ENCODE data around the gene CTXND2. TPM values are rescaled to one million over a fixed set of nuclear protein-coding genes. Genes with fewer than 3 reads are reported as not detected.
"Not testable (repeated sequence)": the region's sequence is repeated elsewhere in the genome, so short reads cannot be mapped to it uniquely, and the experiment has no call there.

CTXND2 gene
- polyA plus RNA-seq, 1 donor, result not detected

DNA sequence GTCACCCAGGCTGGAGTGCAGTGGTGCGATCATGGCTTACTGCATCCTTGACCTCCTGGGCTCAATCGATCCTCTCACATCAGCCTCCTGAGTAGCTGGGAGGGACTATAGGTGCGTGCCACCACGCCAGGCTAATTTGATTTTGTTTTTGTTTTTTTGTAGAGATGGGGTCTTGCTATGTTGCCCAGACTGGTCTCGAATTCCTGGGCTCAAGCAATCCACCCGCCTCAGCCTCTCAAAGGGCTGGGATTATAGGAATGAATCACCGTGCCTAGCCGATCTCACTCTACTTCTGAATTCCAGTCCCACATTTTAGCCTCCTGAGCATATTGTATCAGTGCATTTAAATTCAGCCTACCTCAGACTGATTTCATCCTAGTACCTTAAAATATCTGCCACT is 1.8 kb downstream of the CTXND2 start:
- Histone ChIP-seq H3K27ac (ENCODE audit: low read length) (no peak overlapping the region), H3K4me3 (ENCODE audit: low read length) (no peak overlapping the region), H3K27me3 (ENCODE audit: control insufficient read depth, insufficient read depth, low read length) (no peaks in the 10 kb centered on the region), H3K9me3 (ENCODE audit: control insufficient read depth, low read depth, low read length) (no peaks in the 10 kb centered on the region), H3K36me3 (ENCODE audit: control insufficient read depth, insufficient read depth, low read length) (no peaks in the 10 kb centered on the region), H3K4me1 (ENCODE audit: control insufficient read depth, insufficient read depth, low read length) (no peaks in the 10 kb centered on the region)
- no peak for DNase-seq
- no CpG with 5 or more reads among the region's 8 CpGs for WGBS (ENCODE audit: insufficient coverage, low lambda C conversion rate)

- no peak for DNase-seq
- WGBS (ENCODE audit: insufficient coverage, low lambda C conversion rate), result no CpG with 5 or more reads among the region's 1 CpG
Measured at GRCh38 chr1:150890033-150890416, 3.1 kb downstream of the CTXND2 start.

GRCh38 chr1:150893336-150893913 is 6.5 kb downstream of the CTXND2 start:
- Histone ChIP-seq H3K9me3 (ENCODE audit: control insufficient read depth, low read depth, low read length) (no peaks in the 10 kb centered on the region), H3K27ac (ENCODE audit: low read length) (no peak overlapping the region), H3K4me1 (ENCODE audit: control insufficient read depth, insufficient read depth, low read length) (no peaks in the 10 kb centered on the region), H3K36me3 (ENCODE audit: control insufficient read depth, insufficient read depth, low read length) (no peaks in the 10 kb centered on the region), H3K27me3 (ENCODE audit: control insufficient read depth, insufficient read depth, low read length) (no peaks in the 10 kb centered on the region), H3K4me3 (ENCODE audit: low read length) (no peak overlapping the region)
- DNase-seq, result no peak
- no CpG with 5 or more reads among the region's 3 CpGs for WGBS (ENCODE audit: insufficient coverage, low lambda C conversion rate)

More at GRCh38 chr1:150890033-150890416, 3.1 kb downstream of the CTXND2 start:
- H3K9me3 ChIP-seq (ENCODE audit: control insufficient read depth, low read depth, low read length), result no peaks in the 10 kb centered on the region
- no peaks in the 10 kb centered on the region for H3K27me3 ChIP-seq (ENCODE audit: control insufficient read depth, insufficient read depth, low read length)
- no peaks in the 10 kb centered on the region for H3K4me1 ChIP-seq (ENCODE audit: control insufficient read depth, insufficient read depth, low read length)
- H3K36me3 ChIP-seq (ENCODE audit: control insufficient read depth, insufficient read depth, low read length), result no peaks in the 10 kb centered on the region
- no peak overlapping the region for H3K4me3 ChIP-seq (ENCODE audit: low read length)
- H3K27ac ChIP-seq (ENCODE audit: low read length), result no peak overlapping the region

- no peak overlapping the region for H3K27ac ChIP-seq (ENCODE audit: low read length)
- no peaks in the 10 kb centered on the region for H3K36me3 ChIP-seq (ENCODE audit: control insufficient read depth, insufficient read depth, low read length)
- no peaks in the 10 kb centered on the region for H3K27me3 ChIP-seq (ENCODE audit: control insufficient read depth, insufficient read depth, low read length)
- no peaks in the 10 kb centered on the region for H3K9me3 ChIP-seq (ENCODE audit: control insufficient read depth, low read depth, low read length)
- no peak overlapping the region for H3K4me3 ChIP-seq (ENCODE audit: low read length)
- no peaks in the 10 kb centered on the region for H3K4me1 ChIP-seq (ENCODE audit: control insufficient read depth, insufficient read depth, low read length)
- no CpG with 5 or more reads among the region's 4 CpGs for WGBS (ENCODE audit: insufficient coverage, low lambda C conversion rate)
- DNase-seq, result no peak
Measured at GRCh38 chr1:150895618-150896017, 8.7 kb downstream of the CTXND2 start.

DNA sequence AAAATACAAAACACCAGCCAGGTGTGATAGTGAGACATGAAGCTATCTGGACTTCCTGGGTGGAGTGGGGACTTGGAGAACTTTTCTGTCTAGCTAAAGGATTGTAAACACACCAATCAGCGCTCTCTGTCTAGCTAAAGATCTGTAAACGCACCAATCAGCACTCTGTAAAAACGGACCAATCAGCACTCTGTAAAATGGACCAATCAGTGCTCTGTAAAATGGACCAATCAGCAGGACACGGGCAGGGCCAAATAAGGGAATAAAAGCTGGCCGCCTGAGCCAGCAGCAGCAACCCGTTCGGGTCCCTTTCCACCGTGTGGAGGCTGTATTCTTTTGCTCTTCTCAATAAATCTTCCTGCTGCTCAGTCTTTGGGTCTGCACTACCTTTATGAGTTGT is 12.9 kb downstream of the CTXND2 start:
- no CpG with 5 or more reads among the region's 8 CpGs for WGBS (ENCODE audit: insufficient coverage, low lambda C conversion rate)

DNA sequence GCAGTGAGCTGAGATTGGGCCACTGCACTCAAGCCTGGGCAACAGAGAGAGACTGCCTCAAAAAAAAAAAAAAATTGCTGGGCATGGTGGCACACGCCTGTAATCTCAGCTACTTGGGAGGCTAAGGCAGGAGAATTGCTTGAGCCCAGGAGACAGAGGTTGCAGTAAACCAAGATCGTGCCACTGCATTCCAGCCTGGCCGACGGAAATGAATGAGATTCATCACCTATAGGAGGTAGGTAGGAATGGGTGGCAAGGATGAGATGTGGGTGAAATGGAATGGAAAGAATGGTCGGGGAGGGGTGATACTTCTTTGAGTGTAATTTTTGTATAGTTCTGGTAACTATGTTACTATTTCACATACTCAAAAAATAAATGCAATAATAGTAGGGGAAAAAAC is 15.4 kb downstream of the CTXND2 start:
- Histone ChIP-seq H3K4me3 (ENCODE audit: low read length) (no peak overlapping the region), H3K36me3 (ENCODE audit: control insufficient read depth, insufficient read depth, low read length) (no peaks in the 10 kb centered on the region)
- 96% methylated on average over 4 of the region's 5 CpGs for WGBS (ENCODE audit: insufficient coverage, low lambda C conversion rate)

More for the DNA sequence above, 12.9 kb downstream of the CTXND2 start:
- H3K27me3 ChIP-seq (ENCODE audit: control insufficient read depth, insufficient read depth, low read length); H3K36me3 ChIP-seq (ENCODE audit: control insufficient read depth, insufficient read depth, low read length); DNase-seq; H3K27ac ChIP-seq (ENCODE audit: low read length); H3K4me1 ChIP-seq (ENCODE audit: control insufficient read depth, insufficient read depth, low read length); H3K4me3 ChIP-seq (ENCODE audit: low read length); H3K9me3 ChIP-seq (ENCODE audit: control insufficient read depth, low read depth, low read length): not testable (repeated sequence)

GRCh38 chr1:150902751-150903150 is 15.8 kb downstream of the CTXND2 start:
- Histone ChIP-seq H3K4me1 (ENCODE audit: control insufficient read depth, insufficient read depth, low read length) (no peaks in the 10 kb centered on the region), H3K9me3 (ENCODE audit: control insufficient read depth, low read depth, low read length) (no peaks in the 10 kb centered on the region), H3K27me3 (ENCODE audit: control insufficient read depth, insufficient read depth, low read length) (no peaks in the 10 kb centered on the region), H3K36me3 (ENCODE audit: control insufficient read depth, insufficient read depth, low read length) (no peaks in the 10 kb centered on the region), H3K4me3 (ENCODE audit: low read length) (no peak overlapping the region), H3K27ac (ENCODE audit: low read length) (no peak overlapping the region)
- WGBS (ENCODE audit: insufficient coverage, low lambda C conversion rate), result 100% methylated on average over 1 of the region's 1 CpG
- no peak for DNase-seq

More for the DNA sequence above, 15.4 kb downstream of the CTXND2 start:
- Histone ChIP-seq H3K27me3 (ENCODE audit: control insufficient read depth, insufficient read depth, low read length) (no peaks in the 10 kb centered on the region), H3K9me3 (ENCODE audit: control insufficient read depth, low read depth, low read length) (no peaks in the 10 kb centered on the region), H3K27ac (ENCODE audit: low read length) (no peak overlapping the region), H3K4me1 (ENCODE audit: control insufficient read depth, insufficient read depth, low read length) (no peaks in the 10 kb centered on the region)
- DNase-seq, result no peak

DNA sequence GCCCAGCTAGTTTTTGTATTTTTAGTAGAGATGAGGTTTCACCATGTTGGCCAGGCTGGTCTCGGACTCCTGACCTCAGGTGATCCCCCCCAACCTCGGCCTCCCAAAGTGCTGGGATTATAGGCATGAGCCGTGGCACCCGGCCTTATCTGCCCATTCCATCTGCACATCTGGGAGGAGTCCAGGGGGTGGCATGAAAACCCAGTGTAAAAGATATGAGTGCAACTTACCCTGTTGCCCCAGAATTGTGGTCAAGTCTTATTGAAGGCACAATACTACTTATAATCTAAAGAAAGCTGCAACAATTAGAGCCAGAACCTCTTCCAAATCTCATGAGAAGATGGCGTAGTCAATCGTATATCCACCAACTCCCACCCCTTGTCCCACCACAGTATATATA is 18.4 kb downstream of the CTXND2 start:
- no CpG with 5 or more reads among the region's 6 CpGs for WGBS (ENCODE audit: insufficient coverage, low lambda C conversion rate)

DNA sequence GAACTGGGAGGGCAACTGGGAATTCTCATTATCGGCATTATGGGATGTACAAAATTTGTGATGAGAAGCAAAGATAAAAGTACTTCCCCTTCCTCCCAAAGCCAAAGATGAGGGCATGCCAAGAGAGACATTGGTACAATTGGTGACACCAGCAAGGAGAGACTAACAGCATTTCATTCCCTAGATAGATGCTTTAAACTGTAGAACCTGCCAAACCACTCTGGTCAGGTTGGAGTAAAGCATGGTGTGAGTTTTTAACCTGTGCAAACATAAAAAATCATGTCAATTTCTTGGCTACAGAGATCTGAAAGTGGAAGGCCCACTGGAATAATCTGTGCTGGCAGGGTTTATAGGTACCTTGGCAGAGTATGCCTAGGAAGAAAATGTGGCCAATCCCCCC is 19.4 kb downstream of the CTXND2 start:
- no CpG with 5 or more reads among the region's 1 CpG for WGBS (ENCODE audit: insufficient coverage, low lambda C conversion rate)
- Histone ChIP-seq H3K4me3 (ENCODE audit: low read length) (no peak overlapping the region), H3K9me3 (ENCODE audit: control insufficient read depth, low read depth, low read length) (no peaks in the 10 kb centered on the region), H3K27me3 (ENCODE audit: control insufficient read depth, insufficient read depth, low read length) (no peaks in the 10 kb centered on the region), H3K36me3 (ENCODE audit: control insufficient read depth, insufficient read depth, low read length) (no peaks in the 10 kb centered on the region), H3K27ac (ENCODE audit: low read length) (no peak overlapping the region), H3K4me1 (ENCODE audit: control insufficient read depth, insufficient read depth, low read length) (no peaks in the 10 kb centered on the region)
- no peak for DNase-seq

More for the DNA sequence above, 18.4 kb downstream of the CTXND2 start:
- no peak for DNase-seq
- Histone ChIP-seq H3K4me1 (ENCODE audit: control insufficient read depth, insufficient read depth, low read length) (no peaks in the 10 kb centered on the region), H3K27ac (ENCODE audit: low read length) (no peak overlapping the region), H3K27me3 (ENCODE audit: control insufficient read depth, insufficient read depth, low read length) (no peaks in the 10 kb centered on the region), H3K4me3 (ENCODE audit: low read length) (no peak overlapping the region), H3K36me3 (ENCODE audit: control insufficient read depth, insufficient read depth, low read length) (no peaks in the 10 kb centered on the region), H3K9me3 (ENCODE audit: control insufficient read depth, low read depth, low read length) (no peaks in the 10 kb centered on the region)

GRCh38 chr1:150906813-150907212 is 19.9 kb downstream of the CTXND2 start:
- Histone ChIP-seq H3K36me3 (ENCODE audit: control insufficient read depth, insufficient read depth, low read length) (no peaks in the 10 kb centered on the region), H3K9me3 (ENCODE audit: control insufficient read depth, low read depth, low read length) (no peaks in the 10 kb centered on the region), H3K27ac (ENCODE audit: low read length) (no peak overlapping the region), H3K4me1 (ENCODE audit: control insufficient read depth, insufficient read depth, low read length) (no peaks in the 10 kb centered on the region), H3K27me3 (ENCODE audit: control insufficient read depth, insufficient read depth, low read length) (no peaks in the 10 kb centered on the region), H3K4me3 (ENCODE audit: low read length) (no peak overlapping the region)
- WGBS (ENCODE audit: insufficient coverage, low lambda C conversion rate), result no CpG with 5 or more reads among the region's 2 CpGs
- DNase-seq, result no peak

- DNase-seq, result no peak
- Histone ChIP-seq H3K4me3 (ENCODE audit: low read length) (no peak overlapping the region), H3K36me3 (ENCODE audit: control insufficient read depth, insufficient read depth, low read length) (no peaks in the 10 kb centered on the region), H3K27me3 (ENCODE audit: control insufficient read depth, insufficient read depth, low read length) (no peaks in the 10 kb centered on the region), H3K4me1 (ENCODE audit: control insufficient read depth, insufficient read depth, low read length) (no peaks in the 10 kb centered on the region), H3K27ac (ENCODE audit: low read length) (no peak overlapping the region), H3K9me3 (ENCODE audit: control insufficient read depth, low read depth, low read length) (no peaks in the 10 kb centered on the region)
- WGBS (ENCODE audit: insufficient coverage, low lambda C conversion rate), result no CpG with 5 or more reads among the region's 4 CpGs
Measured at GRCh38 chr1:150909585-150910180, 22.7 kb downstream of the CTXND2 start.
